ENCODE measurements around the gene SNED1.
A peak's percentile ranks its signal among the peaks of the same experiment; 100 is the strongest.

Gene SNED1

GRCh38 chr2:241110089-241110606 is 111.7 kb downstream of the SNED1 start:
- no peak for DNase-seq (ENCODE audit: low read depth)

GRCh38 chr2:241110607-241111439 is 112.4 kb downstream of the SNED1 start:
- no peak for DNase-seq (ENCODE audit: low read depth)

- no peak for DNase-seq (ENCODE audit: low read depth)
These were observed 113.0 kb downstream of the SNED1 start for GRCh38 chr2:241111440-241111805.

DNA sequence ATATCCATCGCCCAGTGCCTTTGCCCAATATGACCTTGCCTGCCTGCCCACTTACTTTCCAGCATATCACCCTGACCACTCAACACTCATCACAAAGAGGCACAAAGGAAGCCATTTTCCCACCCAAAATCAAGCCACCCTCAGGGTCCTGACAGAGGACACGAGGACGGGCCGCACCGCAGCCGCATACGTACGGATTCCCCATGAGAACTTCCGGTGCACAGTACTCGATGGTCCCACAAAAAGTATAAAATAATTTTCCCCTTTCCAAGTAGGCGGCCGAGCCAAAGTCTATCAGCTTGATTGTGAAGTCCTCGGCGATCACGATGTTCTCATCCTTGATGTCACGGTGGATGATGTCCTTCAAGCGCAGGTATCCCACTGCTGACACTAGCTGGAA is 113.6 kb downstream of the SNED1 start:
- no peak for DNase-seq (ENCODE audit: low read depth)

DNA sequence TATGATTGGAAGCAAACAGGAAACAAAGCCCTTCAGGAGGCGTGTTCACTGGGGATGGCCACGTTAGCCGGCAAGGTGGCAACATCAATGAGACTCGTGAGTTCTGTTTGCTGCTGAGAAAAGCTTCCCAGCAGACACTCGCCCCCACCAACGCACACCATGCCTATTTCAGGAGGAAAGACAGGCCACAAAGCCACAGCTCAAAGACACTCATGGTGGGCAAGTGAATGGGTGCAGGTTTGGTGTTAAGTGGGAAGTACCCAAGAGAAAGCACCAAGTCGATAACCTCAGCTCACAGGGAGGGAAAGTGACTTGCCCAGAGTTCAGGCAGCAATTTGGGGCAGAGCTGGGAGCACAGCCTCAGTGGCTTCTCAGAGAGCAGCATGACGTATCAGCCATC is 114.2 kb downstream of the SNED1 start:
- DNase-seq (ENCODE audit: low read depth): peak; percentile 31

DNA sequence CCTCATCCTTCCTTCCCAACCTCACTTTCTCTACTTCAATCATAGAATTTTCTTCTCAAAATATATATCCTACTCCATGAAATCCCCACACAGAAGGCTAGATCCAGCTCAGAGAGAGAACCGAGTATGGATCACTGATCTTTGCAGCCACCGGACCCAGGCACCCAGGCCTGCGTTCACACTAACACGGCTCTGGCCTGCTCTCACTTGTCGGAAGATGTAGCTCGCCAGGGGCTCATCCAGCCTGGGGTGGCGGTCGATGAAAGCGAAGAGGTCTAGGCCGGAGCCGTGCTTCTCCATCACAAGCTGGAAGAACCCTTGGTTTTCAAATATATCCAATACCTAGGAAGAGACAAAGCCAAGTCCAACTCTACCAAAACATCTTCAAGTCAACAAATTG is 116.4 kb downstream of the SNED1 start:
- DNase-seq (ENCODE audit: low read depth): no peak

- DNase-seq (ENCODE audit: low read depth): no peak
These were observed 116.9 kb downstream of the SNED1 start for GRCh38 chr2:241115361-241115760.

- no peak for DNase-seq (ENCODE audit: low read depth)
These were observed 118.5 kb downstream of the SNED1 start for GRCh38 chr2:241116606-241117560.

- no peak for DNase-seq (ENCODE audit: low read depth)
These were observed 120.5 kb downstream of the SNED1 start for GRCh38 chr2:241118737-241119505.

DNA sequence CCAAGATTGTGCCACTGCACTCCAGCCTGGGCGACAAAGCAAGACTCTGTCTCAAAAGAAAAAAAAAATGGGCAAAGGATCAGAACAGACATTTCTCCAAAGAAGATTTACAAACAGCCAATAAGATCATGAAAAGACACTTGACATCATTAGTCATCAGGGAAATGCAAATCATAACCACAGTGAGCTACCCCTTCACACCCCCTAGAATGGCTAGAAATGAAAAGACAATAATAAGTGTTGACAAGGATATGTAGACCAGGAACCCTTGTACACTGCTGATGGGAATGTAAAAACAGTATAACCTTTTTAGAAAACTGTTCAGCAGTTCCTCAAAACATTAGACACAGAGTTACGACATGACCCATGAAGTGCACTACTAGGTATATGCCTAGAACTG is 122.0 kb downstream of the SNED1 start:
- no peak for DNase-seq (ENCODE audit: low read depth)

- DNase-seq (ENCODE audit: low read depth): no peak
These were observed 122.6 kb downstream of the SNED1 start for GRCh38 chr2:241121008-241121407.

DNA sequence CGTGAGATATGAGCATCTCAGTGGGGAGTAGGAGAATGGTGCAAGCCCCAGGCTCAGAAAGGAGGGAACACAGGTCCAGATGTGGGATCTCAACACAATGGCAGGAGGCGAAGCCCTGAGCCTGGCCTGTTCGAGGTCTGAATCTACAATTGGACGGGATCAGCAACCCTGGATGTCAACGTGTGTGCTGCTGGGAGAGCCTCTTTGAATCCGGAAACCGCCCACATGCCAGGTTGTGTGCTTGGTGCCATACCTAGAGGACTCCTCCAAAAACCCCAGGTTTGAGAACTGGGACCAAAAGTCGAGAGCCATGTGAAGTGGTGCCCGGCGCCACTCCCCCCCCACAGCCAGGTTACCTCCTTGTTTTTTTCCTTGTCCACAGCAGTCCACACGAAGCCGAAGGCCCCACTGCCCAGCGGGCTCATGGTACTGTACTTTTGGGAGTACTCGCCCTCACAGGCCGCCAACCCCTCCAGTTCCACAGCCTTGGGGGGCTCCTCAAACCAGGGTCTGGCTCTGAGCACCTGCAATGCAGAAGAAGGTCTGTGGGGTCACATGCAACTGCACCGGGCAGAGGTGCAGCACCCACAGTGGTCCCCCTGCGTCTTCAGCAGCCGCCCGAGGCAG is 124.1 kb downstream of the SNED1 start:
- DNase-seq (ENCODE audit: low read depth): no peak

GRCh38 chr2:241123816-241124536 is 125.6 kb downstream of the SNED1 start:
- DNase-seq (ENCODE audit: low read depth): no peak

GRCh38 chr2:241125626-241126025 is 127.2 kb downstream of the SNED1 start:
- no peak for DNase-seq (ENCODE audit: low read depth)

GRCh38 chr2:241126201-241126611 is 127.8 kb downstream of the SNED1 start:
- DNase-seq (ENCODE audit: low read depth): no peak

DNA sequence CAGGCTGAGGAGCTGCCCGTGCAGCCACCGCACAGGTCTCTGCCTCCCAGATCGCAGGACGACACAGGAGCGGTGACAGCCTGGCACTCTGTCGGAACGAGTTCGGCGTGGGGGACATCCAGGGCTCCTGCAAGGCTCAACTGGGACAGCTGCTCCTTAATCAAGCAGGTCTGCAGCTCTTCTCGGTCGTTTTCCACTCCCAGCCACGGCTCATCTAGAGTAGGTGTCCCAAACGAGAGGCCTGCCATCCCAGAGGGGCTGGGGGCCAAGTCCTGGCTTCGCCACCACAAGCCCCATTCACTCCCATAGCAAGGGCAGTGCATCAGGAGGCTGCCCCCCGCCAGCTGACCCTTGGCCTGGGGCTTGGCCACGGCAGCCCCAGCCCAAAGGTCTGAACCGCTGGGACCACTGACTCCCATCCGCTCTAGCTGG is 128.4 kb downstream of the SNED1 start:
- no peak for DNase-seq (ENCODE audit: low read depth)

GRCh38 chr2:241128266-241128665 is 129.8 kb downstream of the SNED1 start:
- no peak for DNase-seq (ENCODE audit: low read depth)

GRCh38 chr2:241129086-241129871 is 130.9 kb downstream of the SNED1 start:
- DNase-seq (ENCODE audit: low read depth): no peak

DNA sequence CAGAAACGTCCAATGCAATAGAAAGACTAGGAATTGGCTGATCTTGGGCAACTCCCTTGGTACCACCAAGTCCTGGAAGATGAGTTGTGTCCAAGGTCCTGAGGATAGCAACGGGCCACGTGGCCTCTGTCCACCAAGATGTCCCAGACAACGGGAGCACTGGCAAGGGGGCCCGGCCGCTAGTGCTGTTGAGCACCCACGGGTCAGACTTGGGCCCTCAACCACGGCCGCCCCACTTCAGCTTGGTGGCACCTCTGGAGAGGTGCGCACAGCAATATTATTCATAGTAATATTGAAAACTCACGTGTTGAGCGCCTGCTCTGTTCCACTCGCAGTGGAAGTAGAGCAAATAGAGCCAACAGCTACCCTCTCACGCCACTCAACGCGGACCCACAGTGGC is 131.9 kb downstream of the SNED1 start:
- no peak for DNase-seq (ENCODE audit: low read depth)

- no peak for DNase-seq (ENCODE audit: low read depth)
These were observed 133.1 kb downstream of the SNED1 start for GRCh38 chr2:241131531-241131930.

Measured in stimulated activated CD8-positive, alpha-beta memory T cell treated with anti-CD3 and anti-CD28 coated beads, Interleukin-12 subunit alpha, Interleukin-12 subunit beta, amount 100 ng/mL, for 4 hours (primary cell).